ENCODE data around the gene PPM1H.

- TF ChIP-seq CTCF (IDR thresholded peaks at IDR 0.05) (no peak), POLR2AphosphoS5 (IDR thresholded peaks at IDR 0.05) (no peak), POLR2A (IDR thresholded peaks at IDR 0.05) (no peak)
These were observed 329.0 kb downstream of the PPM1H start for GRCh38 chr12:62605981-62606380.

All from sigmoid colon (tissue), 4 donors.